HG03354 (cell line): Measurements from ENCODE around the gene EZR.

Experiments used
- ATAC-seq: cut with Tn5 transposase; IDR thresholded peaks from one replicate; pipeline ENCODE4 v1.9.1; 2021; ENCODE audit warnings: mild to moderate bottlenecking; ENCODE audit not compliant: unreplicated experiment, poor library complexity, severe bottlenecking

The EZR gene

DNA sequence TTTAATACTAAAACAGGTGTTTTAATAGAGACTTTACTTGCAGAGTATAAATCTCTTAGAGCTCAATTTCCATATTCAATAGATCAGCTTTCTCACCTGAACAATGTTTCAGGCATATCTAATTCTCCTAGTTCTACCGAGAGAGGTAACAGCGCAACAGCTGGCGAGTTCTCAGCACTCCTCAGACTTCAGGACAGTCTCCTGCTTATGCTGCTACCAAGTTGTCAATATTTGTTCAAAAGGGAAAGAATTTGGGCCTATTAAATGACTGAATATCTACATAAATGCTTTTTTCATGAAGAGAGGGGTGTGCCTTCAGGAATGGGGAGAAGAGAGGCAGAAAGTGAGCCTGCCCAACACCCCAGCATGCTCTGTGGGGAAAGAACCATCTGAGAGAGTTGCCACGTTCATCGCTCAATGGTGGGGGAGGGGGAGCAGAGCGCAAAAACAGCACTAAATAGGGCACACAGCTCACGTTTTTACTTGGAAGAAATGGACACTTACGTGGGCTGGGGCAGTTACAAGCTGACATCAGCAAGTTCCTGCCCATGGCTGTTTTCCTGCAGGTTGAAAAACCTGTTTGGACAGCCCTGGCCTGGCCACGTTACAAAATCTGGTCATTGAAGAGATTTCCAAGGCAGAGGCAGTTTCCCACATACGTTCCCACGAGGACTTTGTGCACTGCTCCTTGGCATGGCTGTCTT is 38.0 kb downstream of the EZR start:
- no peak for ATAC-seq

DNA sequence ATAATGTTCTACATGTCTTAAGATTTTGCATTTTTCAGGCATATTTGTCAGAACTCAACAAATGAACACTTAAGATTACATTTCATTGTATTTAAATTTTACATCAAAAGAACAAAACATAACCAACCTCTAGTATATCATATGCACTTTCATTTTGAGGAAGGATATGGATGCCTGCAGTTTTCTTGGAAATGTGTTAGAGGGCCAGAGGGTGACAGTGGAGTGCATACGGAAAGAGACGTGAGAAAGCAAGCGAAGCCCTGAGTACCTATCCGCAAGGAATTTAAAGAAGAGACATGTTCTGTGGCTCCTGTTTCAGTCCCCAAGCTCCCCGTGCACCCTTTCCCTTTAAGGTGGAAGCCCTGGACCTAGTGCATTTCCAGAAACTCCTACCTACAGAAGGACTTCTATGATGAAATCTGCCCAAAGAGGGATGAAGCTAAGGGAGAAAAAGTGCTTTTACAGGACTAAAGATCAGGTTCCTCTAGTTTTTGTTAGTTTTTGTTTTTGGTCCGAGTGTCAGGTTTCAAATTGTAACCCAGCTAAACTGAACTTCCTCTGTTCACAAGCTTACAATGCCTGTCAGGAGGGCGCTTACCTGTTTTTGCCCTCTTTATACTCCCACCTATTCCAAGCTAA is 38.8 kb downstream of the EZR start:
- no peak for ATAC-seq

DNA sequence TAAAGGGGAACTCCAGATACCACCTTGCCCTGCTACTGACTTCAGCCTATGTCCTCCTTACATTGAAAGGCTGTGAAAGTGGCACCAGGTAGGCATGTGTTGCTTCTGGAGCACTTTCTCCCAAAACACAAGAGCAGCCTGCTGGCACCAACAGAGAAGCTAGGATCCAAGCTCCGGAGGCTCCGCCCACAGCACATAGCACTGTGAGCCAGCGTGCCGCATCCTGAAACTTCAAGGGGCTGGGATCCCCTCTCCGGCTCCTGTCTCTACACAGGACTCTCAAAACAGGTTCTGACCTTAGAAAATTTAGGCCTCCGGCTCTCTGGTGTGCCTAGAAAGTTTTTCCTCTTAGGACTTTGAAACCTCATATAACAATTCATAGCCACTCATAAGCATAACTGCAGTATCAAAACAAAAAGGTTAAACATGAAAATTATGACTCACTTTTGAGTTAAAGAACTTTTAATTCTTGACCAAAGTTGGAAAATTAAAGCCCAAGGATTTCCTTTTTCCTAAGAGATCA is 41.1 kb downstream of the EZR start:
- no peak for ATAC-seq

DNA sequence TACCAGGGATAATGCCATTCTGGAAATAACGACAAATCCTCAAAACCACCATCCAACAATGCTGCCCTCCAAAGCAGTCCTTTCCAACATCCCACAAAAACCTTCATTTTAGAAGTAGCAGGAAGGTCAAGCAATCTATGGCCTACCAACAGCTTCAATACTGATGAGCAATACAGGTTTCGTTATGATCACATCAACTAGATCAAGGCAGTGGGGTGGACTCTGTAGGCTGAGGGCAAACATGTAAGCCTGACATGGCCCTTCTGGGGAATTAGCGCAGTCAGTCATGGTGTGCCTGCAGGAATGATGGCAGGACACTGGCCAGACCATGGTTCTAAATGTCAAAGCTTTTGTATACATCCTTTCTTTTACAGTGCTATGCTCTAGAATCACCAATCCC is 41.7 kb downstream of the EZR start:
- ATAC-seq = no peak

GRCh38 chr6:158776737-158777136 is 42.4 kb downstream of the EZR start:
- no peak for ATAC-seq

GRCh38 chr6:158775832-158776231 is 43.3 kb downstream of the EZR start:
- ATAC-seq = no peak

- ATAC-seq = no peak
These were observed 44.3 kb downstream of the EZR start for GRCh38 chr6:158774717-158775449.

GRCh38 chr6:158773581-158774449 is 45.4 kb downstream of the EZR start:
- no peak for ATAC-seq

- no peak for ATAC-seq
These were observed 46.3 kb downstream of the EZR start for GRCh38 chr6:158772851-158773371.

GRCh38 chr6:158772172-158772571 is 47.0 kb downstream of the EZR start:
- ATAC-seq = no peak

GRCh38 chr6:158771399-158772152 is 47.6 kb downstream of the EZR start:
- ATAC-seq = no peak

DNA sequence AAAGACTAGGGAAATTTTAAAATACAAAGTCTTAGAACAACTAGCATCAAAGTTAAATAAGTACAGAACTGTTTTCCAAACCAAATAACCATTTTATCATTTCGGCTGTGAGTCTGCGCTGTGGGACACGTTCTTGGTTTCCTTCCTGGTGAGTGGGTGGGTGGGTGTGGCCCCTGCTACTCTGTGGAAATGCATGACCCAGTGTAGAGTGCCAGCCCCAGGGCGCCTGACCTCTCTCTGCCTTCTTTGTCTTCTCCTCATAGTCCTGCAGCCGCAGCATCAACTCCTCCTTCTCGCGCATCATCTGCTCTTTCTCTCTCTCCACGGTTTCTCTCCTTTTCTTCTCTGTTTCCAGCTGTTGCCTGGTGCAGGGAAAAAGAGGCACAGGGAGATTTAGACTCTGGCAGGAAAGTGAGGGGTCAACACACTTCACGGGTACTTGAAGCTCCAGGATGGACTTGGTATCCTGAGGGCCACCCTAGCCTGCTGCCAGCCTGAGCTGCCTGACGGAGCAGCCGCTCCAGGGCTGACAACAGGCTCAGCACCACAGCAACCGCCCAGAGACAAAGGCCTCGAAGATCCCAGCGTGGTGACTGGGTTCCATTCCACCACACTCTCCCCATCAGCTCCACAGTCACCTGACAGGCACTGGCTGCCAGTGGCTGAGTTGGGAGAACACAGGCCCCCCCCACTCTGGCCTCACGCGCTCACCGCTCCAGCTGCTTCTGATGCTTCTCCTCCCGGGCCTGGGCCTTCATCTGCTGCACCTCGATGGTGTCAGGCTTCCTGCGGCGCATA is 48.4 kb downstream of the EZR start:
- ATAC-seq = no peak

- ATAC-seq = no peak
These were observed 49.3 kb downstream of the EZR start for GRCh38 chr6:158769771-158770432.

GRCh38 chr6:158769234-158769770 is 49.9 kb downstream of the EZR start:
- no peak for ATAC-seq

DNA sequence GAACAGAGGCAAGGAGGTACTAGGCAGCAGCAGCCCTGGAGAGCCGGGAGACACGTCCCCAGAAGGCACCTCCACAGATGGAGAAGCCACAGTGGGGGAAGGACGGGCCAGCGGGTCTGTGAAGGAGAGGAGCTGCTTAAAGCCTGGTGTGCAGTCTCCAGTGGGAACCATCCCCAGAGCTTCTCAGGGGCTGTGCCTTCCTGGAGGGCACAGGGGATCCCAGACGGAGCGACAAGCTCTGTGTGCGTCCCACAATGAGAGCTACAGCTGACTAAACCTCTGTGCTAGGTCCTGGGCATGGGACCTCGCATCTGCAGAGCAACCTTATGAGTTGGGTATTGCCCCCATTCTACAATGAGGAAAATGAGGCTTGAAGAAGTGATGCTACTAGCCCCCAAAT is 50.7 kb downstream of the EZR start:
- ATAC-seq = no peak

- ATAC-seq = no peak
These were observed 51.5 kb downstream of the EZR start for GRCh38 chr6:158767709-158768108.

GRCh38 chr6:158766621-158767455 is 52.3 kb downstream of the EZR start:
- no peak for ATAC-seq
